Ishikawa (cell line): ENCODE results near the gene ZSCAN1.

Source experiments
- CEBPB ChIP-seq: IDR thresholded peaks from 2 replicates; pipeline ENCODE4 v1.6.1; 2012
- CREB1 ChIP-seq: IDR thresholded peaks from 2 replicates; pipeline ENCODE4 v1.6.1; 2012; ENCODE audit warnings: low read depth
- EGR1 ChIP-seq: IDR thresholded peaks from 2 replicates; pipeline ENCODE4 v1.6.1; 2012
- EP300 ChIP-seq: IDR thresholded peaks from 2 replicates; pipeline ENCODE4 v1.6.1; 2012; ENCODE audit warnings: borderline replicate concordance
- FOXM1 ChIP-seq: IDR thresholded peaks from 2 replicates; pipeline ENCODE4 v1.6.1; 2012; ENCODE audit warnings: low read depth, borderline replicate concordance
- MAX ChIP-seq: IDR thresholded peaks from 2 replicates; pipeline ENCODE4 v1.6.1; 2012
- NFIC ChIP-seq: IDR thresholded peaks from 2 replicates; pipeline ENCODE4 v1.6.1; 2012
- RAD21 ChIP-seq: IDR thresholded peaks from 2 replicates; pipeline ENCODE4 v1.6.1; 2012; ENCODE audit warnings: low read depth
- TAF1 ChIP-seq: IDR thresholded peaks from 2 replicates; pipeline ENCODE4 v1.6.1; 2012; ENCODE audit warnings: low read depth, mild to moderate bottlenecking
- TCF12 ChIP-seq: IDR thresholded peaks from 2 replicates; pipeline ENCODE4 v1.6.1; 2012; ENCODE audit warnings: low read depth
- TEAD4 ChIP-seq: IDR thresholded peaks from 2 replicates; pipeline ENCODE4 v1.6.1; 2012
- YY1 ChIP-seq: IDR thresholded peaks from 2 replicates; pipeline ENCODE4 v1.6.1; 2012; ENCODE audit warnings: low read depth
- ZBTB7A ChIP-seq: IDR thresholded peaks from 2 replicates; pipeline ENCODE4 v1.6.1; 2012; ENCODE audit warnings: low read depth
- TF ChIP-seq, protein P1 (sequence below): IDR thresholded peaks from 2 replicates; pipeline ENCODE4 v1.6.1; 2012; ENCODE audit warnings: low read depth, mild to moderate bottlenecking
- TF ChIP-seq, protein P2 (sequence below): IDR thresholded peaks from 2 replicates; pipeline ENCODE4 v1.6.1; 2012

The ZSCAN1 gene

DNA sequence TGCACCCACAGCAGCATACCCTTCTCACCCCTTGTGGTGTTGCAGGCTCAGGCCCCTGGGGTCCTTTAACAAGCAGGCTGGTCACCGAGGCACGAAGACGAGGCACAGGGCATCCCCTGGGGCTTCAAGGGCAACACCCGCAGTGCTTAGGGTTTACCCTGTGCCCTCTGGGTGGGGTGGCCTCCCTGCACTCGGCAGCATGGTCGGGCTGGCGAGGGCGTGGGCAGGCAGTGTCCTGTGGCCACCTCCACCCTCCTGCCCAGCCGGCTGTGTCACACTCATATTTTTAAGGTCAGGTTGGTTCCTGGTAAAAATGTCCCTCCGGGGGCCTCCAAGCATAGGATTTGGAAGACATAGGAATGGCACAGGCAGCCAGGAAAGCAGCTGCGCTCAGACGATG is 13.8 kb downstream of the ZSCAN1 start:
- no peak for TF ChIP-seq YY1
- TF ChIP-seq NFIC = no peak
- TF ChIP-seq FOXM1 = no peak
- TF ChIP-seq, protein P1, sequence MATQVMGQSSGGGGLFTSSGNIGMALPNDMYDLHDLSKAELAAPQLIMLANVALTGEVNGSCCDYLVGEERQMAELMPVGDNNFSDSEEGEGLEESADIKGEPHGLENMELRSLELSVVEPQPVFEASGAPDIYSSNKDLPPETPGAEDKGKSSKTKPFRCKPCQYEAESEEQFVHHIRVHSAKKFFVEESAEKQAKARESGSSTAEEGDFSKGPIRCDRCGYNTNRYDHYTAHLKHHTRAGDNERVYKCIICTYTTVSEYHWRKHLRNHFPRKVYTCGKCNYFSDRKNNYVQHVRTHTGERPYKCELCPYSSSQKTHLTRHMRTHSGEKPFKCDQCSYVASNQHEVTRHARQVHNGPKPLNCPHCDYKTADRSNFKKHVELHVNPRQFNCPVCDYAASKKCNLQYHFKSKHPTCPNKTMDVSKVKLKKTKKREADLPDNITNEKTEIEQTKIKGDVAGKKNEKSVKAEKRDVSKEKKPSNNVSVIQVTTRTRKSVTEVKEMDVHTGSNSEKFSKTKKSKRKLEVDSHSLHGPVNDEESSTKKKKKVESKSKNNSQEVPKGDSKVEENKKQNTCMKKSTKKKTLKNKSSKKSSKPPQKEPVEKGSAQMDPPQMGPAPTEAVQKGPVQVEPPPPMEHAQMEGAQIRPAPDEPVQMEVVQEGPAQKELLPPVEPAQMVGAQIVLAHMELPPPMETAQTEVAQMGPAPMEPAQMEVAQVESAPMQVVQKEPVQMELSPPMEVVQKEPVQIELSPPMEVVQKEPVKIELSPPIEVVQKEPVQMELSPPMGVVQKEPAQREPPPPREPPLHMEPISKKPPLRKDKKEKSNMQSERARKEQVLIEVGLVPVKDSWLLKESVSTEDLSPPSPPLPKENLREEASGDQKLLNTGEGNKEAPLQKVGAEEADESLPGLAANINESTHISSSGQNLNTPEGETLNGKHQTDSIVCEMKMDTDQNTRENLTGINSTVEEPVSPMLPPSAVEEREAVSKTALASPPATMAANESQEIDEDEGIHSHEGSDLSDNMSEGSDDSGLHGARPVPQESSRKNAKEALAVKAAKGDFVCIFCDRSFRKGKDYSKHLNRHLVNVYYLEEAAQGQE = no peak
- no peak for TF ChIP-seq CEBPB
- TF ChIP-seq TAF1 = no peak
- TF ChIP-seq, protein P2, sequence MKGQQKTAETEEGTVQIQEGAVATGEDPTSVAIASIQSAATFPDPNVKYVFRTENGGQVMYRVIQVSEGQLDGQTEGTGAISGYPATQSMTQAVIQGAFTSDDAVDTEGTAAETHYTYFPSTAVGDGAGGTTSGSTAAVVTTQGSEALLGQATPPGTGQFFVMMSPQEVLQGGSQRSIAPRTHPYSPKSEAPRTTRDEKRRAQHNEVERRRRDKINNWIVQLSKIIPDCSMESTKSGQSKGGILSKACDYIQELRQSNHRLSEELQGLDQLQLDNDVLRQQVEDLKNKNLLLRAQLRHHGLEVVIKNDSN = no peak
- no peak for TF ChIP-seq EP300
- no peak for TF ChIP-seq RAD21
- TF ChIP-seq MAX = no peak
- TF ChIP-seq TEAD4 = no peak

DNA sequence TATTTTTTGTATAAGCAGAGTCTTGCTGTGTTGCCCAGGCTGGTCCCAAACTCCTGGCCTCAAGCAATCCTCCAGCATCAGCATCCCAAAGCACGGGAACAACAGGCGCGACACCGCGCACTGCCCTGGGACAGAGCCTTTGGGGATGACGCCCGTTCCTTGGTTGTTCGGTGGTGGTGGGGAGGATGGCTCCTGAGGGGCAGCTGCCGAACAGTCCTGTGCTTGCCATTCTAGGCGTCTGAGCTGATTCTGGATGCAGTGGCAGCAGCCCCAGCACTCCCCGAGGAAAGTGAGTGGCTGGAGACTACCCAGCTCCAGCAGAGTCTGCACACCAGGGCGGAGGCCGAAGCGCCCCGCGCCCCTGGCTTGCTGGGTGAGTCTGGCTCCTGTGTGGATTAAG is 18.4 kb downstream of the ZSCAN1 start:
- TF ChIP-seq TAF1 (no peak), NFIC (no peak), CEBPB (no peak), TEAD4 (no peak), FOXM1 (no peak), ZBTB7A (no peak), CREB1 (no peak), TCF12 (no peak), YY1 (no peak), MAX (no peak), EP300 (no peak)
- TF ChIP-seq, protein P1 = no peak

DNA sequence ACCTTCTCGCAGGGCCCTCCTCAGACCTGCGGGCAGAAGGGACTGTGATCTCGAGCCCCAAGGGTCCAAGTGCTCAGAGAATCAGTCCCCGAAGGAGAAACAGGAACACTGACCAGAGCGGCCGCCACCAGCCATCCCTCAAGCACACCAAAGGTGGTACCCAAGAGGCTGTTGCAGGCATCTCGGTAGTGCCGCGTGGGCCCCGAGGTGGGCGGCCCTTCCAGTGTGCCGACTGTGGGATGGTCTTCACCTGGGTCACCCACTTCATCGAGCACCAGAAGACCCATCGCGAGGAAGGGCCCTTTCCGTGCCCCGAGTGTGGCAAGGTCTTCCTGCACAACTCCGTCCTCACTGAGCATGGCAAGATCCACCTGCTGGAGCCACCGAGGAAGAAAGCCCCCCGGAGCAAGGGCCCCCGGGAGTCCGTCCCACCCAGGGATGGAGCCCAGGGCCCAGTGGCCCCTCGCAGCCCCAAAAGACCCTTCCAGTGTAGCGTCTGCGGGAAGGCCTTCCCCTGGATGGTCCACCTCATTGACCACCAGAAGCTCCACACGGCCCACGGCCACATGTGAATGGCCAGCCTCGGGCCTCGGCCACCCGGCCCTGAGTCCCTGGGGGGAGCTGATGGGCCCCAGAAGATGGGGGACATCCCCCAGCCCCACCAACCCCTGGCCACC is 19.8 kb downstream of the ZSCAN1 start:
- TF ChIP-seq YY1 (no peak), FOXM1 (no peak), CREB1 (no peak), TCF12 (no peak), NFIC (no peak), RAD21 (no peak), EP300 (no peak), TEAD4 (no peak), ZBTB7A (no peak), EGR1 (no peak), MAX (no peak), TAF1 (no peak), CEBPB (no peak)
- TF ChIP-seq, protein P1 = no peak
- TF ChIP-seq, protein P2 = no peak

GRCh38 chr19:58054901-58055874 is 21.4 kb downstream of the ZSCAN1 start:
- TF ChIP-seq CREB1 = no peak
- TF ChIP-seq EGR1 = no peak
- no peak for TF ChIP-seq MAX
- no peak for TF ChIP-seq YY1
- TF ChIP-seq, protein P1 = no peak
- no peak for TF ChIP-seq TEAD4
- no peak for TF ChIP-seq EP300
- no peak for TF ChIP-seq ZBTB7A
- TF ChIP-seq NFIC = no peak
- TF ChIP-seq, protein P2 = no peak
- no peak for TF ChIP-seq TCF12
